Lung (tissue), 12 donors: Measurements from ENCODE around the gene PLEKHF1. TPM values are rescaled to one million over a fixed set of nuclear protein-coding genes. Genes with fewer than 3 reads are reported as not detected.
A peak's percentile ranks its signal among the peaks of the same experiment; 100 is the strongest.

ENCODE experiments used
- ATAC-seq: fragments of 200-7000 bp; cut with Tn5 transposase; one replicate; pipeline ENCODE4 v1.9.1; 2020; ENCODE audit warnings: moderate number of reproducible peaks; ENCODE audit not compliant: insufficient read depth, low FRiP score
- DNase-seq, 3 donors: peaks; one replicate each; pipeline ENCODE4 v3.0.0-alpha.2; 2013 to 2017
- H3K27ac ChIP-seq, 2 donors: one replicate each; pipeline ENCODE4 v1.5.1; 2013; ENCODE audit warnings: mild to moderate bottlenecking in 2 of 2, moderate library complexity in 2 of 2, control low read depth in 1 of 2, inconsistent platforms in 1 of 2, low read depth in 1 of 2, low read length in 1 of 2
- H3K27me3 ChIP-seq, 3 donors: one replicate each; pipeline ENCODE4 v1.5.1; 2013; ENCODE audit warnings: low read length in 2 of 3; ENCODE audit not compliant: control insufficient read depth in 3 of 3, insufficient read depth in 3 of 3
- H3K36me3 ChIP-seq, 4 donors: one replicate each; pipeline ENCODE4 v1.5.1; 2013; ENCODE audit warnings: low read length in 4 of 4, mild to moderate bottlenecking in 1 of 4, moderate library complexity in 1 of 4; ENCODE audit not compliant: control insufficient read depth in 4 of 4, insufficient read depth in 4 of 4
- H3K4me1 ChIP-seq, 5 donors: one replicate each; pipeline ENCODE4 v1.5.1; 2013; ENCODE audit warnings: low read length in 5 of 5, mild to moderate bottlenecking in 2 of 5, moderate library complexity in 1 of 5; ENCODE audit not compliant: control insufficient read depth in 5 of 5, insufficient read depth in 5 of 5
- H3K4me3 ChIP-seq: one replicate; pipeline ENCODE4 v1.5.1; 2013; ENCODE audit warnings: mild to moderate bottlenecking, control low read depth, moderate library complexity
- H3K9ac ChIP-seq, 2 donors: one replicate each; pipeline ENCODE4 v1.5.1; 2013; ENCODE audit warnings: low read length in 2 of 2, control low read depth in 1 of 2; ENCODE audit not compliant: insufficient read depth in 1 of 2
- H3K9me3 ChIP-seq, 4 donors: one replicate each; pipeline ENCODE4 v1.5.1; 2013; ENCODE audit warnings: low read length in 3 of 4, mild to moderate bottlenecking in 1 of 4, moderate library complexity in 1 of 4; ENCODE audit not compliant: control insufficient read depth in 4 of 4, insufficient read depth in 3 of 4
- CTCF ChIP-seq: IDR thresholded peaks from 2 replicates; pipeline ENCODE4 v1.5.1; 2012; ENCODE audit warnings: mild to moderate bottlenecking; ENCODE audit errors: control extremely low read depth, extremely low read depth
- WGBS, 2 donors: extraction: QIAGEN DNeasy Blood & Tissue Kit; methylation state at CpG; one replicate each; pipeline ENCODE4 v1.1.7; 2013; 5-methylcytosine and 5-hydroxymethylcytosine counted together
- polyA plus RNA-seq, 2 donors: library from polyadenylated mRNA; stranded (reverse); fragments of 200-250 nt; gene quantifications; one replicate each; pipeline ENCODE4 v1.2.1, GENCODE V29; 2013
- total RNA-seq, 2 donors: library from RNA; depleted of rRNA in 1 of 2; stranded (reverse); fragments of >200 nt in 1 of 2; gene quantifications; one replicate each; pipeline ENCODE4 v1.2.1, GENCODE V29; 2014 to 2021
- donor health status: control.
- donor health status: control.
- donor health status: Bipolar disorder and iron deficiency.
- donor health status: healthy.
- donor health status: DM: yes; HTN: yes; CAD: no.

PLEKHF1 gene
- total and polyA plus RNA-seq, 4 donors, result 5.7 to 13.2 (median 10.4) TPM

- WGBS, 2 donors, result 1 to 3% methylated on average over 39 of the region's 39 CpGs
- Histone ChIP-seq H3K27ac (no peak overlapping the region), H3K9ac (no peak overlapping the region), H3K36me3 (no peaks in the 10 kb centered on the region), H3K4me1 (peaks cover 0 to 11% (median 0%) of the 10 kb centered on the region in 5 donors), H3K9me3 (no peaks in the 10 kb centered on the region), H3K4me3 (no peak overlapping the region), H3K27me3 (peaks cover 0 to 3% (median 3%) of the 10 kb centered on the region in 3 donors)
- DNase-seq (peak; percentile 49 to 51 (median 49)), ATAC-seq (no peak)
- no peak for TF ChIP-seq CTCF
Measured at GRCh38 chr19:29724102-29724641, 58.9 kb downstream of the PLEKHF1 start.

- ATAC-seq, result no peak
- peaks cover 0 to 3% (median 3%) of the 10 kb centered on the region in 3 donors for H3K27me3 ChIP-seq
- H3K36me3 ChIP-seq, result no peaks in the 10 kb centered on the region
- H3K4me1 ChIP-seq, result peaks cover 0 to 11% (median 0%) of the 10 kb centered on the region in 5 donors
- H3K27ac ChIP-seq, result no peak overlapping the region
- 46 to 61% methylated on average over 14 of the region's 14 CpGs for WGBS, 2 donors
- DNase-seq, result no peak
- no peak overlapping the region for H3K9ac ChIP-seq
- H3K9me3 ChIP-seq, result no peaks in the 10 kb centered on the region
- no peak for TF ChIP-seq CTCF
- H3K4me3 ChIP-seq, result no peak overlapping the region
Measured at GRCh38 chr19:29724746-29725145, 59.5 kb downstream of the PLEKHF1 start.

Other genes with a start within 250 kb of the PLEKHF1 start
- gene VSTM2B, start 139.5 kb upstream of the PLEKHF1 start, total RNA-seq, result not detected
- gene VSTM2B, start 139.5 kb upstream of the PLEKHF1 start, polyA plus RNA-seq, result not detected
- gene POP4, start 59.2 kb upstream of the PLEKHF1 start, total RNA-seq, result 10 to 100 TPM; 46.6 to 68.5 TPM
- 10 to 100 TPM; 56.0 to 82.5 TPM for gene POP4, start 59.2 kb upstream of the PLEKHF1 start, polyA plus RNA-seq
- gene C19orf12, start 49.8 kb downstream of the PLEKHF1 start, total RNA-seq, result 10 to 100 TPM; 19.3 to 26.0 TPM
- 10 to 100 TPM; 11.4 to 16.1 TPM for gene C19orf12, start 49.8 kb downstream of the PLEKHF1 start, polyA plus RNA-seq
- 1 to 10 TPM in 1 of 2 donors, under 1 TPM in 1; 0.97 to 1.9 TPM for gene CCNE1, start 146.5 kb downstream of the PLEKHF1 start, total RNA-seq
- gene CCNE1, start 146.5 kb downstream of the PLEKHF1 start, polyA plus RNA-seq, result 1 to 10 TPM; 1.2 to 1.7 TPM